K562 (cell line): ENCODE results near the gene PUDP. TPM values are rescaled to one million over a fixed set of nuclear protein-coding genes. Genes with fewer than 3 reads are reported as not detected.

Experiments used
- ATAC-seq: fragments of 200-7000 bp; cut with Tn5 transposase; 3 replicates; pipeline ENCODE4 v1.9.1; 2020; ENCODE audit warnings: moderate library complexity
- BruUV-seq: library from RNA; stranded (reverse); fragments of 400-500 nt; replicated peaks from 2 replicates; lab custom pipeline; 2021; lab: Mats Ljungman, UMichigan
- CTCF ChIA-PET: fragments of 300-600 bp; formaldehyde crosslinking; extraction: SDS; loops from one replicate; lab custom pipeline; 2021; ENCODE audit warnings: low intra/inter-chr PET ratio; lab: Yijun Ruan, JAX
- POLR2A ChIA-PET: fragments of 300-600, 350-650 bp; sonication (Branson Sonifier 250); formaldehyde crosslinking; extraction: SDS; loops from one replicate; lab custom pipeline; 2021; ENCODE audit warnings: antibody characterized with exemption, inconsistent platforms; lab: Yijun Ruan, JAX
- DNase-seq, 4 experiments: peaks; one replicate each; pipeline versions ENCODE4 v3.0.0 to v3.0.0-alpha.2; 2011 to 2018; ENCODE audit warnings: low spot score in 3 of 4, mixed read lengths in 3 of 4; ENCODE audit errors: extremely low read depth in 1 of 4
- FAIRE-seq: peaks from 2 replicates; lab custom pipeline; 2011; peaks lifted over from hg19 to GRCh38; lab: Jason Lieb, UNC
- H2AFZ ChIP-seq: 2 replicates; pipeline ENCODE4 v1.6.0; 2011; ENCODE audit warnings: low read depth, low read length, control low read depth, inconsistent platforms
- H3K27ac ChIP-seq: fragments of 200-600 bp; 3 replicates; pipeline ENCODE4 v1.8.0; 2011; ENCODE audit warnings: low read depth, mild to moderate bottlenecking, control low read depth, inconsistent platforms, low read length, moderate library complexity, mixed read lengths; ENCODE audit errors: extremely low read depth
- H3K27me3 ChIP-seq, 2 experiments: fragments of 300-600 bp in 1 of 2; 2 replicates in 1 of 2; 3 replicates in 1 of 2; pipeline versions ENCODE4 v1.6.0 to v1.8.0; 2011; ENCODE audit warnings: inconsistent platforms in 2 of 2, low read length in 2 of 2, mild to moderate bottlenecking in 1 of 2, mixed read lengths in 1 of 2, moderate library complexity in 1 of 2; ENCODE audit not compliant: control insufficient read depth in 2 of 2, insufficient read depth in 2 of 2
- H3K36me3 ChIP-seq: fragments of 300-600 bp; 3 replicates; pipeline ENCODE4 v1.8.0; 2011; ENCODE audit warnings: mild to moderate bottlenecking, low read length, inconsistent platforms; ENCODE audit not compliant: control insufficient read depth, insufficient read depth
- H3K4me1 ChIP-seq, 2 experiments: fragments of 200-600 bp in 1 of 2; replicated peaks in 1 of 2; 2 replicates in 1 of 2; 3 replicates in 1 of 2; pipeline versions ENCODE4 v1.5.1 to v1.8.0; 2011; ENCODE audit warnings: inconsistent platforms in 2 of 2, low read length in 2 of 2, mild to moderate bottlenecking in 1 of 2, mixed read lengths in 1 of 2, moderate library complexity in 1 of 2; ENCODE audit not compliant: control insufficient read depth in 2 of 2, insufficient read depth in 2 of 2
- H3K4me2 ChIP-seq: 2 replicates; pipeline ENCODE4 v1.6.1; 2011; ENCODE audit warnings: low read length, control low read depth, inconsistent platforms, mixed read lengths; ENCODE audit not compliant: insufficient read depth
- H3K4me3 ChIP-seq: fragments of 200-600 bp; sonication (generic), shearing (Covaris generic); 2 replicates; pipeline ENCODE4 v1.5.1; 2016; ENCODE audit warnings: control low read depth, inconsistent platforms
- H3K79me2 ChIP-seq: fragments of 200-600 bp; 3 replicates; pipeline ENCODE4 v1.8.0; 2011; ENCODE audit warnings: low read length, inconsistent platforms; ENCODE audit not compliant: control insufficient read depth, insufficient read depth
- H3K9ac ChIP-seq, 2 experiments: 2 replicates each; pipeline versions ENCODE4 v1.6.0 to v1.6.1; 2011; ENCODE audit warnings: low read depth in 2 of 2, low read length in 2 of 2, control low read depth in 1 of 2, inconsistent platforms in 1 of 2, mild to moderate bottlenecking in 1 of 2, mixed read lengths in 1 of 2; ENCODE audit not compliant: insufficient read depth in 1 of 2
- H3K9me1 ChIP-seq: one replicate; pipeline ENCODE4 v1.6.0; 2011; ENCODE audit warnings: inconsistent platforms, mild to moderate bottlenecking, low read length, moderate library complexity; ENCODE audit not compliant: control insufficient read depth, insufficient read depth
- H3K9me3 ChIP-seq: replicated peaks from 2 replicates; pipeline ENCODE4 v1.5.1; 2011; ENCODE audit warnings: low read depth, low read length, inconsistent platforms; ENCODE audit not compliant: control insufficient read depth, insufficient read depth
- H4K20me1 ChIP-seq: replicated peaks from 2 replicates; pipeline ENCODE4 v1.6.1; 2011; ENCODE audit warnings: low read length, inconsistent platforms, mixed read lengths; ENCODE audit not compliant: control insufficient read depth, insufficient read depth
- KLF10 ChIP-seq: fragments of 250-450 bp; sonication (Bioruptor Pico); IDR thresholded peaks from 2 replicates; pipeline ENCODE4 v1.6.1; 2021; ENCODE audit warnings: matching md5 sums
- MCM5 ChIP-seq: fragments of 450-650 bp; IDR thresholded peaks from 2 replicates; pipeline ENCODE4 v1.6.1; 2016; ENCODE audit warnings: low read depth
- PHF8 ChIP-seq: fragments of 200-600 bp; sonication (generic); IDR thresholded peaks from 2 replicates; pipeline ENCODE4 v1.6.1; 2012; ENCODE audit warnings: mixed run types, mild to moderate bottlenecking, inconsistent platforms, low read length, moderate library complexity, borderline replicate concordance
- ZBTB8A ChIP-seq: fragments of 450-650 bp; IDR thresholded peaks from 2 replicates; pipeline ENCODE4 v1.6.1; 2018; ENCODE audit warnings: mild to moderate bottlenecking, moderate library complexity; ENCODE audit not compliant: partially characterized antibody
- ZNF444 ChIP-seq: fragments of 250-450 bp; sonication (Bioruptor Pico); IDR thresholded peaks from 2 replicates; pipeline ENCODE4 v1.4.0; 2020; ENCODE audit warnings: mild to moderate bottlenecking, moderate library complexity
- ZNF717 ChIP-seq: fragments of 250-450 bp; sonication (Bioruptor Pico); IDR thresholded peaks from 2 replicates; pipeline ENCODE4 v1.5.0; 2021
- ZNF785 ChIP-seq: fragments of 250-450 bp; sonication (Bioruptor Pico); IDR thresholded peaks from 2 replicates; pipeline ENCODE4 v1.4.0; 2020; ENCODE audit warnings: mild to moderate bottlenecking
- WGBS: fragments of 100-300 bp; shearing (Covaris generic); methylation state at CpG from one replicate; pipeline ENCODE4 v1.1.6; 2016; ENCODE audit warnings: low coverage, mixed read lengths; ENCODE audit not compliant: insufficient coverage; ENCODE audit errors: missing lambda C conversion rate; 5-methylcytosine and 5-hydroxymethylcytosine counted together
- in situ Hi-C: fragments of 300-500 bp; cut with MboI; formaldehyde crosslinking; loops from 4 replicates; pipeline ENCODE4 v1.15.0; 2018; ENCODE audit warnings: inconsistent platforms, mixed read lengths
- intact Hi-C: fragments of 100-400 bp; cut with micrococcal nuclease; formaldehyde crosslinking; loops from 2 replicates; pipeline ENCODE4 v1.14.2; 2022
- polyA plus RNA-seq, 8 experiments: library from polyadenylated mRNA; depleted of rRNA in 4 of 8; stranded (reverse) in 5 of 8; unstranded in 3 of 8; fragments of >200 nt; fragmentation: Nextera tagmentation in 2 of 8; fragmentation: Illumina TruSeq in 1 of 8; extraction: Ambion mirVana in 2 of 8; extraction: Trizol in 1 of 8; gene quantifications; 2 replicates each; pipeline versions ENCODE4 v1.2.1 to v1.2.3, GENCODE V29; 2011 to 2014; ENCODE audit warnings: inconsistent platforms in 1 of 8, missing spikeins in 1 of 8
- total RNA-seq, 7 experiments: library from RNA; depleted of rRNA in 6 of 7; stranded (reverse); fragments of >200 nt in 6 of 7; fragmentation: Illumina TruSeq in 2 of 7; extraction: Trizol in 2 of 7; gene quantifications; 2 replicates each; pipeline versions ENCODE4 v1.2.1 to v1.2.3, GENCODE V29; 2011 to 2021; ENCODE audit warnings: low replicate concordance in 1 of 7
- TF ChIP-seq, protein P1 (sequence below): fragments of 250-450 bp; sonication (Bioruptor Pico); IDR thresholded peaks from 2 replicates; pipeline ENCODE4 v1.5.0; 2022; ENCODE audit warnings: mild to moderate bottlenecking
- TF ChIP-seq, protein P2 (sequence below): sonication (generic); formaldehyde crosslinking; IDR thresholded peaks from 2 replicates; pipeline ENCODE4 v1.8.1; 2023; ENCODE audit warnings: mild to moderate bottlenecking, missing genetic modification reagents
- TF ChIP-seq, protein P3 (sequence below): sonication (generic); formaldehyde crosslinking; IDR thresholded peaks from 2 replicates; pipeline ENCODE4 v1.8.1; 2023; ENCODE audit warnings: mild to moderate bottlenecking, missing genetic modification reagents
- TF ChIP-seq, protein P4 (sequence below): sonication (generic); IDR thresholded peaks from 2 replicates; pipeline ENCODE4 v1.6.1; 2016

Gene PUDP
- total and polyA plus RNA-seq, 9 of the 15 experiments (the other 6 are each of a cell fraction or from before 2014, with no cell fraction given) = 13.6 to 63.0 (median 29.2) TPM

DNA sequence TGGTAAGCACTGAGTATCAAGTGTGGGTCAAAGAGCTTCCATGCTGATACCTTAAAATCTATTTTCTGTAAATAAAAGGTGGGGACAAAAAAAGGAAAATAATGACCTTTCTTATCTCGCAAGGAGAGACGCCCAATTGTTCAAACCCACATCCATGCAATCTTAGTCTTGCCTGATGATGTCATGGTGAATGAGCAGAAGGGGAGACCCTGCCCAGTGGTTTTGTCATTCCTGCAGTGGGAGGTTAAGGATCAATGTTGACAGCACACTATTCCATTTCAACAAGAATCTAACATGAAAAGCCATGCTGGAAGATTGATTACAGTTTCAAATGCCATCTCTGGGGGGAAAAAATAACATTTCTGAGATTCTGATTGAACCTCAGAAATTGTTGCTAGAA is 40.7 kb upstream of the PUDP start (continued):
- TF ChIP-seq, protein P1, sequence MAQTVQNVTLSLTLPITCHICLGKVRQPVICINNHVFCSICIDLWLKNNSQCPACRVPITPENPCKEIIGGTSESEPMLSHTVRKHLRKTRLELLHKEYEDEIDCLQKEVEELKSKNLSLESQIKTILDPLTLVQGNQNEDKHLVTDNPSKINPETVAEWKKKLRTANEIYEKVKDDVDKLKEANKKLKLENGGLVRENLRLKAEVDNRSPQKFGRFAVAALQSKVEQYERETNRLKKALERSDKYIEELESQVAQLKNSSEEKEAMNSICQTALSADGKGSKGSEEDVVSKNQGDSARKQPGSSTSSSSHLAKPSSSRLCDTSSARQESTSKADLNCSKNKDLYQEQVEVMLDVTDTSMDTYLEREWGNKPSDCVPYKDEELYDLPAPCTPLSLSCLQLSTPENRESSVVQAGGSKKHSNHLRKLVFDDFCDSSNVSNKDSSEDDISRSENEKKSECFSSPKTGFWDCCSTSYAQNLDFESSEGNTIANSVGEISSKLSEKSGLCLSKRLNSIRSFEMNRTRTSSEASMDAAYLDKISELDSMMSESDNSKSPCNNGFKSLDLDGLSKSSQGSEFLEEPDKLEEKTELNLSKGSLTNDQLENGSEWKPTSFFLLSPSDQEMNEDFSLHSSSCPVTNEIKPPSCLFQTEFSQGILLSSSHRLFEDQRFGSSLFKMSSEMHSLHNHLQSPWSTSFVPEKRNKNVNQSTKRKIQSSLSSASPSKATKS (CRISPR knock-in tag) = no peak
- TF ChIP-seq ZNF717 (no peak), MCM5 (no peak), ZNF785 (CRISPR knock-in tag) (no peak)
- TF ChIP-seq, protein P2, sequence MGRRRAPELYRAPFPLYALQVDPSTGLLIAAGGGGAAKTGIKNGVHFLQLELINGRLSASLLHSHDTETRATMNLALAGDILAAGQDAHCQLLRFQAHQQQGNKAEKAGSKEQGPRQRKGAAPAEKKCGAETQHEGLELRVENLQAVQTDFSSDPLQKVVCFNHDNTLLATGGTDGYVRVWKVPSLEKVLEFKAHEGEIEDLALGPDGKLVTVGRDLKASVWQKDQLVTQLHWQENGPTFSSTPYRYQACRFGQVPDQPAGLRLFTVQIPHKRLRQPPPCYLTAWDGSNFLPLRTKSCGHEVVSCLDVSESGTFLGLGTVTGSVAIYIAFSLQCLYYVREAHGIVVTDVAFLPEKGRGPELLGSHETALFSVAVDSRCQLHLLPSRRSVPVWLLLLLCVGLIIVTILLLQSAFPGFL = no peak
- TF ChIP-seq, all 486 proteins: peak for 0

DNA sequence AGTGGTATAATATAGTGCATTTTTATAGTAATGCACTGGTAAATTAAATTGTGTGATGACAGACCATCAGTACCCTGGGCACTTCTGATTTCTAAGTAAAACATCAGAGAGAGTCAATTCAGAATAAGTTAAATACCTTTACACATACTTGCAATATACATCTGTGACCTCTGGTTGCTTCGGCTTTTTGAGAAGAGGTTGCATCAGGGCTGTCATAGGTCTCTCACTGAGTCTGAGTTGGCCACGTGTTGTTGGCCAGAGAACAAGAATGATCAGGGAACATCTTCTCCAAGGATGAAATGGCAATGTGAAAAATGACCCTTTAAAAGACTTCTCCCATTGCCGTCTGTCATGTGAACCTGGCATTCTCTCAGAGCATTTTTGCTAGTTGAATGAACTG is 36.9 kb upstream of the PUDP start:
- H3K4me3 ChIP-seq = no peak overlapping the region
- TF ChIP-seq KLF10 = no peak
- TF ChIP-seq, protein P3, sequence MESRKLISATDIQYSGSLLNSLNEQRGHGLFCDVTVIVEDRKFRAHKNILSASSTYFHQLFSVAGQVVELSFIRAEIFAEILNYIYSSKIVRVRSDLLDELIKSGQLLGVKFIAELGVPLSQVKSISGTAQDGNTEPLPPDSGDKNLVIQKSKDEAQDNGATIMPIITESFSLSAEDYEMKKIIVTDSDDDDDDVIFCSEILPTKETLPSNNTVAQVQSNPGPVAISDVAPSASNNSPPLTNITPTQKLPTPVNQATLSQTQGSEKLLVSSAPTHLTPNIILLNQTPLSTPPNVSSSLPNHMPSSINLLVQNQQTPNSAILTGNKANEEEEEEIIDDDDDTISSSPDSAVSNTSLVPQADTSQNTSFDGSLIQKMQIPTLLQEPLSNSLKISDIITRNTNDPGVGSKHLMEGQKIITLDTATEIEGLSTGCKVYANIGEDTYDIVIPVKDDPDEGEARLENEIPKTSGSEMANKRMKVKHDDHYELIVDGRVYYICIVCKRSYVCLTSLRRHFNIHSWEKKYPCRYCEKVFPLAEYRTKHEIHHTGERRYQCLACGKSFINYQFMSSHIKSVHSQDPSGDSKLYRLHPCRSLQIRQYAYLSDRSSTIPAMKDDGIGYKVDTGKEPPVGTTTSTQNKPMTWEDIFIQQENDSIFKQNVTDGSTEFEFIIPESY (CRISPR knock-in tag) = no peak
- no peak for TF ChIP-seq ZNF444
- TF ChIP-seq ZBTB8A = no peak
- TF ChIP-seq PHF8 = no peak
- TF ChIP-seq, protein P4, sequence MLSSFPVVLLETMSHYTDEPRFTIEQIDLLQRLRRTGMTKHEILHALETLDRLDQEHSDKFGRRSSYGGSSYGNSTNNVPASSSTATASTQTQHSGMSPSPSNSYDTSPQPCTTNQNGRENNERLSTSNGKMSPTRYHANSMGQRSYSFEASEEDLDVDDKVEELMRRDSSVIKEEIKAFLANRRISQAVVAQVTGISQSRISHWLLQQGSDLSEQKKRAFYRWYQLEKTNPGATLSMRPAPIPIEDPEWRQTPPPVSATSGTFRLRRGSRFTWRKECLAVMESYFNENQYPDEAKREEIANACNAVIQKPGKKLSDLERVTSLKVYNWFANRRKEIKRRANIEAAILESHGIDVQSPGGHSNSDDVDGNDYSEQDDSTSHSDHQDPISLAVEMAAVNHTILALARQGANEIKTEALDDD = no peak
- TF ChIP-seq, all 486 proteins: peak for 0
- no TSS peak for BruUV-seq
- DNase-seq = no peak
- intact Hi-C loops (no loop called here), in situ Hi-C loops (no loop called here)
- Histone ChIP-seq H3K79me2 (no peaks in the 10 kb centered on the region), H3K4me2 (no peak overlapping the region), H3K27me3 (no peaks in the 10 kb centered on the region), H3K4me1 (no peaks in the 10 kb centered on the region), H2AFZ (no peak overlapping the region), H3K27ac (no peak overlapping the region), H3K9me1 (no peaks in the 10 kb centered on the region), H3K9ac (no peak overlapping the region), H3K36me3 (no peaks in the 10 kb centered on the region), H3K9me3 (no peaks in the 10 kb centered on the region), H4K20me1 (no peaks in the 10 kb centered on the region)
- WGBS = 0% methylated on average over 3 of the region's 3 CpGs
- FAIRE-seq = no peak
- ChIA-PET POLR2A (no interaction called here), CTCF (no interaction called here)
- no peak for ATAC-seq
